ENCODE data around the gene RUSF1. TPM values are rescaled to one million over a fixed set of nuclear protein-coding genes. Genes with fewer than 3 reads are reported as not detected.

RUSF1 gene
- total and polyA plus RNA-seq, 9 of the 15 experiments (the other 6 are each of a cell fraction or from before 2014, with no cell fraction given): 0.80 to 52.8 (median 27.6) TPM

GRCh38 chr16:31493506-31494125 is 14.6 kb downstream of the RUSF1 start:
- no peaks in the 10 kb centered on the region for H3K4me1 ChIP-seq (replicated peaks in 1 of 2; ENCODE audit: control insufficient read depth in 2 of 2, insufficient read depth in 2 of 2, low read length in 2 of 2)
- H3K9me1 ChIP-seq (ENCODE audit: control insufficient read depth, insufficient read depth, low read length): peaks cover 2% of the 10 kb centered on the region
- H3K27me3 ChIP-seq (ENCODE audit: control insufficient read depth in 2 of 2, insufficient read depth in 2 of 2, low read length in 2 of 2): no peaks in the 10 kb centered on the region
- ChIA-PET CTCF (ENCODE audit: low intra/inter-chr PET ratio) (no interaction called here), POLR2A (interaction anchor here (0.5 to 3.5 kb wide), 4 partner anchors 9 to 42 kb away, joined by 3 to 29 read pairs (median 4); partner anchors contain the start of gene RUSF1)
- H3K36me3 ChIP-seq (ENCODE audit: control insufficient read depth, insufficient read depth, low read length): peaks cover 68% of the 10 kb centered on the region; the same call in 2 of the 3 replicates
- 88% methylated on average over 15 of the region's 18 CpGs for WGBS (ENCODE audit: insufficient coverage, low coverage, missing lambda C conversion rate)
- no peaks in the 10 kb centered on the region for H4K20me1 ChIP-seq (replicated peaks; ENCODE audit: control insufficient read depth, insufficient read depth, low read length)
- ATAC-seq (no peak), DNase-seq (ENCODE audit: extremely low read depth in 1 of 4, low spot score in 3 of 4) (no peak), FAIRE-seq (no peak)
- intact Hi-C loops (cut with micrococcal nuclease): no loop called here
- no peak overlapping the region for H3K4me3 ChIP-seq
- peak overlapping the region in 1 of 2 experiments; percentile 26; a peak in 1 of 4 replicates for H3K9ac ChIP-seq (ENCODE audit: insufficient read depth in 1 of 2, low read depth in 2 of 2, low read length in 2 of 2)
- no peaks in the 10 kb centered on the region for H3K9me3 ChIP-seq (replicated peaks; ENCODE audit: control insufficient read depth, insufficient read depth, low read depth, low read length)
- no TSS peak for BruUV-seq (replicated peaks)
- in situ Hi-C loops (cut with MboI): no loop called here
- no peaks in the 10 kb centered on the region for H3K79me2 ChIP-seq (ENCODE audit: control insufficient read depth, insufficient read depth, low read length)
- no peak for TF ChIP-seq FOXP4 (CRISPR knock-in tag; IDR thresholded peaks at IDR 0.05; ENCODE audit: borderline replicate concordance)
- no peak for TF ChIP-seq E2F1 (CRISPR knock-in tag; IDR thresholded peaks at IDR 0.05)
- TF ChIP-seq DDX20 (tag; IDR thresholded peaks at IDR 0.05; ENCODE audit: low read depth): no peak
- H3K27ac ChIP-seq (ENCODE audit: extremely low read depth, low read depth, low read length): no peak overlapping the region
- no peak overlapping the region for H2AFZ ChIP-seq (ENCODE audit: low read depth, low read length)
- no peak overlapping the region for H3K4me2 ChIP-seq (ENCODE audit: insufficient read depth, low read length)

All from K562 (cell line).